AG08395 (cell line): ENCODE results near the gene NPFFR1.
"Not testable (repeated sequence)": the region's sequence is repeated elsewhere in the genome, so short reads cannot be mapped to it uniquely, and the experiment has no call there.

Experiments
- DNase-seq: peaks from one replicate; pipeline ENCODE4 v3.0.0; 2012; ENCODE audit warnings: mixed read lengths, low spot score

Gene NPFFR1

DNA sequence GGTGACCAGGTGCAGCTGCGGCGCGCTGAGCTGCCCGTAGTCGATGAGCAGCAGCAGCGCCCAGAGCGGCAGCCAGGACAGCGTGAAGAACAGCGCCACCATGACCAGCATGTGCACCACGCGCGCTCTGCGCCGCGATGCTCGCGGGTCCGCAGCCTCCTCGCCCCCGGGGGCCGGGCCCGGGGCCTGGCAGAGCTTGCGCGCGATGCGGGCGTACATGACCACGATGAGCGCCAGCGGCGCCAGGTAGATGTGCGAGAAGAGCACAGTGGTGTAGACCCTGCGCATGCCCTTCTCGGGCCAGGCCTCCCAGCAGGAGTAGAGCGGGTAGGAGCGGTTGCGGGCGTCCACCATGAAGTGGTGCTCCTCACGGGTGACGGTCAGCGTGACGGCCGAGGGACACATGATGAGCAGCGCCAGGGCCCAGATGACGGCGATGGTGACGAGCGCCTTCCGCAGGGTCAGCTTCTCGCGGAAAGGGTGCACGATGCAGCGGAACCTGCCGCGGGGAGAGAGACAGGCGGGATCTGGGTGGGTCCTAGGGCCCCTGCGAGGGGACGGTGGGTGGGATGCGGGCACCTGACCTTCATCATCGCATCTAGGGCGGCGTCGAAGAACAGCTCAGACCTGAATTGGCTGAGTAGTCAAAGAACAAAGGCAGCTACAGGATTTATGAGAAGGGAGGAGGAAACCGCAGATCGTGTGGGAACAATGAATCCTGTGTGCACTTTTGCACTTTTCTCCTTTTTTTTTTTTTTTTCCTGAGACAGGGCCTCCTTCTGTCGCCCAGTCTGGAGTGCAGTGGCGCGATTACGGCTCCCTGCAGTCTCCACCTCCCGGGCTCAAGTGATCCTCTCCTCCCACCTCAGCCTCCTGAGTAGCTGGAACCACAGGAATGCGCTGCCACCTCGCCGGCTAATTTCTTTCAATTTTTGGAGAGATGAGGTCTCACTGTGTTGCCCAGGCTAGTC lies 28.2 kb downstream of the NPFFR1 start:
- no peak for DNase-seq

DNA sequence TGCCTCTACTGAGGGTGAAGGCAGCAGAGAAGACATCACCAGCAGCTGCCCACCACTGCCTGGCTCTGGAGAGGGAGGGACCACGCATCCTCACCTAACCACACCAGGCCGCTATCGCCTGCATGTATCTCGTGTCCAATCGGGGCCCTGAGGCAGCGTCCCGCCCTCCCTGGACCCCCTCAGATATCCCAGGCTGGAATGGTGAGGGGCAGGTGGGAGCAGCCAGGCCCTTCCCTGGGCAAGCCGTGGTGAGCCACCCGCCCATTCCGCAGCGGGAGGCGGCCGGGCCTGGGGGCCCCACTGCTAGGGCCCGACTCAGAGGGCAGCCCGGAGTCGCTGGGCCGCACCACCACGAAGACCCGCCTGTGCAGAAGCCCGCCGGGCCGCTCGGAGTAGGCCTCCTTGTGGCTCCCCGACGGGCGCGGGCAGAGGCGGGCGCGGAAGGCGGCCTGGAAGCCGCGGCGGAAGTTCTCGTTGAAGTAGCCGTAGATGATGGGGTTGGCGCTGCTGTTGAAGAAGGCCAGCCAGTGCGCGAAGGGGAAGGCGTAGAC lies 29.0 kb downstream of the NPFFR1 start:
- DNase-seq, result no peak

DNA sequence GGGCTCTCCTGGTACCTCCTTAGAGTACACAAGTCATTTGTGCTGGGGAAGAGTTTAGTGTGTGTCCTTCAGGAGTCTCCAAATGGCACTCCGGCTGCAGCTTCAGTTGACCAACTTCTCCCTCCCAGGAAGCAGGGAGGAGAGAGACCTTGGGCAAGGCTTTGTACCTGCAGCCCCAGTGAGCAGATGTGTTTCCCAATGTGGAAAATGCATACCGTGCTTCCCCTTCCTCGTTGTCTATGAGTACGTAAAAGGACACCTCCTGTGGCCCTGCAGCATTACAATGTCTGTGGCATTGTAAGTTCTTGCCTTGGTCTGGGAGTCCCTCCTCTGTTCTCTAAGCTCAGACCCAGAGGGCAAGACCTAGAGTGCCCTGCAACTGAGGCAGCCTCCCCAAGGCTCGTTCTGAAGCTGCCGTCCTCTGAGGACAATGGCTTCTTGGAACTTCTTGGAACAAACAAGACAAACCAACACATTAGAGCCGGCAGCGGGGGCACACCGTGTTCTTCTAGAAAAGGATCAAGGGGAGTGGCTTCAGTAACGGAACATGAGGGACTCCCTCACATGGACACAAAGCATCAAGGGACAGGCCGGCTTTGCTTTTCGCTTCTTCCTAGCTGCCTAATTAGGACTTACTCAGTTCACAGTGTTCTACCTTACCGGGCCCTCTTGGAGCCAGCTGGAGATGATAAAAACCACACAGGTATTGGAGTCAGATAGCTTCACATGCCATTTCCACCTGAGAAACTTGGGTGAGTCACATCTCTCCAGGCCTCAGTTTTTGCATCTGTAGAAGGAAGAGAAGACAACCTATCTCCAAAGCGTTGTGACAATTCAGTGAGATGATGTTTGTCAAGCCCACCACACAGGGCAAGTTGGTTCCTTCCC lies 29.7 kb downstream of the NPFFR1 start:
- no peak for DNase-seq

DNA sequence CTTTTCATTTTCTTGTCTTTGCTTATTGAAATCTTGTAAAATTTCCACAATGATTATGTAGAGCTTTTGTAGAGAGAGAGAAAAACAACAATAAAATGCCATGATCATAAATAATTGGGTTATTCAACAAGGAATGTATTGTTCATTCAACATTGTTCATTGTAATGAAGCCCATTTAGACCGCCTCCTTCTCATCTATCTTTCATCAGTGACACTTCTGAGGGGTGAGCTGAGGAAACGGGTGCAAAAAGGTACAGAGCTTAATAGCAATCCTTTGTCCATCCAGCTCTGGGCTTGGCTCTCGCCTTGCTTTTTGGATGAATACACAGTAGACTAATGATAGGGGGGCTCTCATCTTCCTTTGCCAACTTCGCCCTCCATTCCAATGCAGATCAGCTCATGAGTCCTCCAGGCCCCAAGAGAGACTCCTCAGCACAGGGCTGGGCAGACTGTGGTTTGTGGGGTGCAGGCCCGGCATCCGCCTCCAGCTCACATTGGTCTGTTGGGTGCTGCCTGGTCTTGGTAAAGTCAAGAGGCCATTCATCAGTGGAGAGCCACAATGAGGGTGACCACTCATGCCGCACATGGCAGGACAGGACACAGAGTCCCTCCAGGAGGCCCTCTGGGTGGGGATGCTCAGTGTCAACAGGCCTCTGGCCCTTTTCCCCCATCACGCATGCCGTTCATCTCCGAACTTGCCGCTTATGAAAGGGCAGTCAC lies 32.7 kb downstream of the NPFFR1 start:
- no peak for DNase-seq

DNA sequence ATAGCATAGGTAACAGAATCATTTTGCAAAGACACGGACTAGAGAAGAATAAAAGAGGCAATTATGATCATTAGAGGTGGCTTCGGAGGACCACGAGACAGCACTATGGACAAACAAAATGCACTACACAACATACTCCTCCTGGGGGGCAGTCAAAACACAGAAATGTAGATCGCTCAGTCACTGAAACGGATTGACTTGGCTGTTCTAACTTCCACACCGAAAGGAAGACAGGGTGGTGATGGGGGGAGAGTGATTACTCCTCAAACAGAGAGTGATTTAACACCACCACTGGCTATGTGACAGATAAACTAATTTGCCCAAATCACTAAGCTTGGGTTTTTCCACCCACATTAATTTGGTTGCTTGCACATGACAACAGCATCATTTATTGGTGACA lies 36.4 kb downstream of the NPFFR1 start:
- no peak for DNase-seq

DNA sequence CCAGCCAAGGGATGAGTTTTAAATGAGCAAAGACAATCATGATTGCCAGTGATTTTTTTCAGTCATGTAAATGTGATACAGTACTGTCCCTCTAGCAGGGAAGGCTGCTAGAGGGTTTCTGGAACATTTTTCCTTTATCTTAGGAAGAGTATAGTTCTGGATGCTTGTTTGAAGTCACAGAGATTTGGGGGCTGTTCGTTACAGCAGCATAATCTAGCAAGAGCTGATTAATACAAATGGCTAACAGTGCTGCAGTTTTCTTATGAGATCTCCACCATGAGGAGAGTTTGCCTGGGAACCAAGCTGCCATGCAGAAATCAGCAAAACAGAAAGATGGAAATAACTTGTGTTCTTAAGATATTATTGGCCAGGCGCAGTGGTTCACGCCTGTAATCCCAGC lies 42.7 kb downstream of the NPFFR1 start:
- DNase-seq, result no peak

DNA sequence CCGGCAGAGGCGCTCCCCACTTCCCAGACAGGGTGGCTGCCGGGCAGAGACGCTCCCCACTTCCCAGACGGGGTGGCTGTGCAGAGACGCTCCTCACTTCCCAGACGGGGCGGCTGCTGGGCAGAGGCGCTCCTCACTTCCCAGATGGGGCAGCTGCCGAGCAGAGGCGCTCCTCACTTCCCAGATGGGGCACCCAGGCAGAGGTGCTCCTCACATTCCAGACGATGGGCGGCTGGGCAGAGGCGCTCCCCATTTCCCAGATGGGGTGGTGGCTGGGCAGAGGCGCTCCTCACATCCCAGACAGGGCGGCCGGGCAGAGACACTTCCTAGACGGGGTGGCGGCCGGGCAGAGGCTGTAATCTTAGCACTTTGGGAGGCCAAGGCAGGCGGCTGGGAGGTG lies 43.8 kb downstream of the NPFFR1 start:
- DNase-seq, result not testable (repeated sequence)

DNA sequence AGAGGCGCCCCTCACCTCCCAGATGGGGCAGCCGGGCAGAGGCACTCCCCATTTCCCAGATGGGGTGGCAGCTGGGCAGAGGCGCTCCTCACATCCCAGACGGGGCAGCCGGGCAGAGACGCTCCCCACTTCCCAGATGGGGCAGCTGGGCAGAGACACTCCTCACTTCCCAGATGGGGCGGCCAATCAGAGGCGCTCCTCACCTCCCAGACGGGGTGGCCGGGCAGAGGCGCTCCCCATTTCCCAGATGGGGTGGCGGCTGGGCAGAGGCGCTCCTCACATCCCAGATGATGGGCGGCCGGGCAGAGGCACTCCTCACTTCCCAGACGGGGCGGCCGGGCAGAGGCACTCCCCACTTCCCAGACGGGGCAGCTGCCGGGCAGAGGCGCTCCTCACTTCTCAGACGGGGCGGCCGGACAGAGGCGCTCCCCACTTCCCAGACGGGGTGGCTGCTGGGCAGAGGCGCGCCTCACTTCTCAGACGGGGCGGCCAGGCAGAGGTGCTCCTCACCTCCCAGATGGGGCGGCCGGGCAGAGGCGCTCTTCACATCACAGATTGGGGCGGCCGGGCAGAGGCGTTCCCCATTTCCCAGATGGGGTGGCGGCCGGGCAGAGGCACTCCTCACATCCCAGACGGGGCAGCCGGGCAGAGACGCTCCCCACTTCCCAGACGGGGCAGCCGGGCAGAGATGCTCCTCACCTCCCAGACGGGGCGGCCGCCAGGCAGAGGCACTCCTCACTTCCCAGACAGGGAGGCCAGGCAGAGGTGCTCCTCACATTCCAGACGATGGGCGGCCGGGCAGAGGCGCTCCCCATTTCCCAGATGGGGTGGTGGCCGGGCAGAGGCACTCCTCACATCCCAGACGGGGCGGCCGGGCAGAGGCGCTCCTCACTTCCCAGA lies 44.5 kb downstream of the NPFFR1 start:
- DNase-seq, result not testable (repeated sequence)

DNA sequence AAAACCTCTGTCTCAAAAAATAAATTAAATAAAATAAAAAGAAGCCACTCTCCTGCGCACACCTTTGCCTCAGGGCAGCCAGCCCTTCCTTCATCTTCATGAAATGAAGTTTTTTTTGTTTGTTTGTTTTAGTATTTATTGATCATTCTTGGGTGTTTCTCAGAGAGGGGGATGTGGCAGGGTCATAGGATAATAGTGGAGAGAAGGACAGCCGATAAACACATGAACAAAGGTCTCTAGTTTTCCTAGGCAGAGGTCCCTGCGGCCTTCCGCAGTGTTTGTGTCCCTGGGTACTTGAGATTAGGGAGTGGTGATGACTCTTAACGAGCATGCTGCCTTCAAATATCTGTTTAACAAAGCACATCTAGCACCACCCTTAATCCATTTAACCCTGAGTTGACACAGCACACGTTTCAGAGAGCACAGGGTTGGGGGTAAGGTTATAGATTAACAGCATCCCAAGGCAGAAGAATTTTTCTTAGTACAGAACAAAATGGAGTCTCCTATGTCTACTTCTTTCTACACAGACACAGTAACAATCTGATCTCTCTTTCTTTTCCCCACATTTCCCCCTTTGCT lies 45.8 kb downstream of the NPFFR1 start:
- not testable (repeated sequence) for DNase-seq

DNA sequence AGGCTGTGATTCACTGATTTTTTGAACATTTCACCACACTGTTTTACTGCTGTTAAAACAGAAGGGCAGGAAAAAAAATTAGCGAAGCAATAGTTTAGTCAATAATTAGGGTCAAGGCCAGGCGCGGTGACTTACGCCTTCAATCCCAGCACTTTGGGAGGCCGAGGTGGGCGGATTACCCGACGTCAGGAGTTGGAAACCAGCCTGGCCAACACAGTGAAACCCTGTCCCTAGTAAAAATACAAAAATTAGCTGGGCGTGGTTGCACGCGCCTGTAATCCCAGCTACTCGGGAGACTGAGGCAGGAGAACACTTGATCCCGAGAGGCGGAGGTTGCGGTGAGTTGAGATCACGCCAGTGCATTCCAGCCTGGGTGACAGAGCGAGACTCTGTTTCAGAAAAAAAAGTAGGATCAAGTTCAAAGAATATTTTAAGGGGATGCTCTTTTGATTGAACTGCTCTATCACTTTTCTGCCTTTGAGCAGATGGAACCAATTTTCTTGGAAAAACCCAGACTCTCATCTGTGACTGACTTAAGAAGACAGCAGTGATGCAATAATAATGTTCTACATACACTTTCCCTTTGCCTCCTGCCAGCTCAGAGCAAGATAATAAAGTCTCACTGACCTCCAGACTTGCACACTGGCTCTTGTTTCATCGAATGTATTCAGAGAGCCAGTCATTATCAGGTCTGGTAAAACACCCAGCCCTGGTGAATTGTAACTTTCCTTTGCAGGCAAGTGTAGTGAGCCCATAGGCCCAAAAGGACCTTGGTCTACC lies 48.9 kb downstream of the NPFFR1 start:
- DNase-seq, result peak; percentile 67

DNA sequence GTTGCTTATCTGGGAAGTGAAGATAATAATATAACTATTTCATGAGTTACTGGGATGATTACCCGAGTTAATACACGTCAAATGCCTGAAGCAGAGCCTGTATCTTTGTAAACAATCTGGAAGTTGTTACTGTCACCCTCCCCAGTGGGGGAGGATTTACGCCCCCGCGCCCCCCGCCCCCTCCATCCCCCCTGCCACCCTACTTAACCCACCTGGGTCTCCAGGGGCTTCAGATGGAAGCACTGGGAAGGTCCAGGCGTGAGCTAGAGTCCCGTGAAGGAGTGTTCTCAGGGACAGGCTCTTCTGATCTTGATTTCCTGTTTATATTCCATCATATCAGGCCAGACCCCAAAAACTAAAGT lies 49.9 kb downstream of the NPFFR1 start:
- no peak for DNase-seq

DNA sequence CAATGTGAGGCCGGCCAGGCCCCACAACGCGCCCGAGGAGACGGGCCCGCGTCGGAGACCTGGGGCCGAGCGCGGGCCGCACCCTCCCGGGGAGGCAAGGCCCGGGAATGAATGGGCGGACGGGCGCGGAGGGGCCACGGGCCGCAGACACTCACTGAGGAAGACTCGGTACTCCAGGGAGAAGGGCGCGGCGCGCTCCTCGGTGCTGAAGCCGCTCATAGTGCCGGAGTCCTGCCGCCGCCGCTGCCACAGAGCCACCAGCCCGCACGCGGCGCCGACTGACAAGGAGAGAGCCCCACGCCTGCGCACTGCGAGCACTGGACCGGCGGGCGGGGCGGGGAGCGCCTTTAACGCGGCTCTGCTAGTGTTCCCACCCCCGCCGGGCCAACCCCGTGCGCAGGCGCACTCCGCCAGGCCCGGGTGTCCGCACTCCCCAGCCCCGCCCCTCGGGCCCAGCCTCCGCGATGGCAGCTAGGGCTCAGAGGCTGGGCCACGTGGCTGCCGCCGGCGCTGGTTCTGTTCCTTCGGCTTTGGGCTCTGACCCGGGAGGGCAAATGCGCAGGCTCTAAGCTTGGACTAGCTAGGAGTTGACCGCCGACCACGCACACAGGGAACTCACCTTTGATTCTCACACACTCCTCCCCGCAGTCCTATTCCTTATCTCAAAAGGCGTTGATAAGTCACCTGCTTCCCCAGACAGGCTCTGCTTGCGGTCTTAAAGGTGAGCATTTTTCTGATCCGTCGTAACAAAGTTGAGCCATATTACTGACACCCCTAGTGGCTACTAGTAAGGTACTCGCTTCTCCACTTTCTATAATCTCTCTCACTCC lies 50.5 kb downstream of the NPFFR1 start, which contains the start of gene PPA1:
Gene PPA1 (minus strand): TSS at position 321 of the 830 bp plus-strand sequence. CDS start 102 bp downstream, at position 219.
- DNase-seq, result peak; percentile 100

DNA sequence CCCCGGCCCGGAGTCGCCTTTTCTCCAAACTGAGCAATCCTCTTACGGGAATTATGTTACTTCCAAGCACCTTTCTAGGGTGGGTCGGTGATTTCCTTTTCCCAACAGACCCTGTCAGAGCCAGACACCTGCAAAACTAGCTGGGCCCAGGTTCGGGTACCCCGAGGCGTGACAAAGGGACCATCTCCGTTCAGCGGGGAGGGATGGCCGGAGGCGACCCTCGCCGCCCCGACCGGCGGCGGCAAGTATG lies 51.0 kb downstream of the NPFFR1 start:
- no peak for DNase-seq

DNA sequence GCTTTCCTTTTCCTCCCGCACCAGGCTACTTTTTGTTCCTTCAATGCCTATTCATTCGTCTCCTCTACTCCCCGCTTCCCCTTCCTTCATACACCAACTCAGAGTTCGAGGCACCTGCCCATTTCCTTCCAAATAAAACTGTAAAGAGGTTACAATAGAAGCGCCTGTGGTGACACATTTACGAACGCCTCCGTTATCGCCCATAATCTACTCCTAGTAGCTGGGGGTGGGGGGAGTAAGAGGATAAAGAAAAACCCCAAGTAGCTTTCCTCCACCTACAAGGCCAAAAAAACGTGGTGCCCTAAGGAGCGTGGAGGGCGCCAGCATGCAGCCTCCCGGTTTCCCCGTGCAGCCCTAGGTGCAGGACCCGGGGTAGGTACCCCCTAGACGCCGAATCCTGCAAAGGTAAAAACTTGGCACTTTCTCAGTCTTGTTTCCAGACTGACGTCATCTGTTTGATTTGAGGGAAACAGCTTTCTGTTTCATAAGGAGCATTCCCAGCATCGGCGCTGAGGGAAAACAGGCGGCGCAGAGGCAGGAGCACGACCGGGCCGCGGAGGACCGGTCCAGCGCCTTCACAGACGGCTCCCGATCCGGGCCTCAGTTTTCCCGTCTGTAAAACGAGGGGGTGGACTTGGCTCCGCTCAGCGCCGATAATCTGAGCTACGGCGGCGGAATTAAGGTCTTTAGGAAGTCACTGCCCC lies 51.5 kb downstream of the NPFFR1 start:
- DNase-seq, result no peak

DNA sequence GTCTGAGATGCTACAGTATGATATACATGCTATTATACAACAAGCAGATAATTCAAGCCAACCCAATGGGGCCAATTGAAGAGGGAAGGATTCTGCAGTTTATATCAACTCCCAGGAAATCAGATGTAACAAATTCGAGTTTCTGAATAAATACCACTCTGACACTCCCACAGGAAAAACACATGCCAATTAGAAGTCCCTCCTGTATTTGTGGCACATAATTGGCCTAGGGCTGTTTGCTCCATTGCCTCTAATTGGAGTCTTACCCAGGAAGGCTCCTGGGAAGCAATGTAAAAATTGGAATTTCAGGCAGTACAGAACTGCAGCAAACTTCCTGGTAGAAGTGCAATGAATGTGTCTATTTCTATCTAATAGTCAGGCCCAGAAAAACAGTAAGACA lies 55.3 kb downstream of the NPFFR1 start:
- no peak for DNase-seq

DNA sequence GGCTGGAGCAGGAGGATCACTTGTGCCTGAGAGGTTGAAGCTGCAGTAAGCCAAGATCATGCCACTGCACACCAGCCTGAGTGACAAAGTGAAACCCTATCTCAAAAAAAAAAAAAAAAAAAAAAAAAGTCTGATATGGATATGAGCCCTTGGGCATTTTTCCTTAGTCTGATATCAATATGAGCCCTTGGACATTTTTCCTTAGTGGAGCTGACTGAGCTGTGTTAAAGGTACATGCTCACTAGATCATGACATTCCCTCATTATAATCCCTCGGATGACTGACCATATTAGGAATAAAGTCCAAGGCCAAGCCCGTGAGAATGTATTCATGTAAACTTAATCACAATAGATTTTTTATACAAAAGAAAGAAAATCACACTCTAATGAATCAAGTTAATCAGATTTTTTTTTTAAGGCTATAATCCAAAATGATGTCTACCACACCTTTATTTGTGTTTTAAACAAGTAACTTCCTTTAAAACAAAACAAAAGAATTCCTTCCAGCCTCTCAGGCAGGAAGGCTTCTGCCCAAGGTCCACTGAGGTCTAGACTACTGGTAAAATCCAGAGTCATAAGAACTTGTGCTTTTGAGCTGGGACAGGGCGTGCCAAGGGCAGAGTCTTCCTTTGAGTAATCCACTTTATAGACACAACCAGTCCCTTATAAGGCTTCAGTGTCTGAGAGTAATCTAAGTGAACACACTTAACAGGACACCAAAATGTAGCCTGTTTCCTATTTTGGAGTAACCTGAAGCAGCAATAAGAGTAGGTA lies 56.1 kb downstream of the NPFFR1 start:
- DNase-seq, result no peak

DNA sequence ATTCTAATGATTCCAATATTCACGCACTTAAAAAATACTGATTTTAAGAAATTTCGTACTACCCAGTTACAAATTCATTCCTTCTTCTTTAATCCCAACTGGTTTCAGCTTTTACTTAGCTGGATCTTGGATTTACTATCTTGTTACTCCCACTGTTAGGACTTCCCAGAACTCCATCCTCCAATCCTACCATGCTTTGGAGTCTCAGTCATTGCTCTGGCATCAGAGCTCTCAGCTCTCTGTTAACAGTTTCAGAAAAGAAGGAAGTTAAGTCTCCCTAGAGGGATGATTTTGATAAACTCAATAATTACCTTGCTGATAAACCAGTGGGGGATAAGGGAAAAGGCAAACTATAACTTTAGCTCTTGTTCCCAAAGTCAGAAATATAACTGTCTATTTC lies 60.1 kb downstream of the NPFFR1 start:
- DNase-seq, result no peak
